HEK293 (cell line): ENCODE measurements around the gene UNC93A.

Experiments used
- CTCF ChIA-PET: fragments of 350-600 bp; formaldehyde crosslinking; extraction: SDS; loops from one replicate; lab custom pipeline; 2021; ENCODE audit warnings: antibody characterized with exemption; lab: Yijun Ruan, JAX
- POLR2A ChIA-PET: fragments of 300-600 bp; formaldehyde crosslinking; extraction: SDS; loops from one replicate; lab custom pipeline; 2020; ENCODE audit warnings: antibody characterized with exemption, inconsistent platforms; lab: Yijun Ruan, JAX
- H3K27ac ChIP-seq: fragments of 200-500 bp; sonication (Bioruptor generic); 2 replicates; pipeline ENCODE4 v1.5.1; 2014; ENCODE audit warnings: low read depth, low read length, control low read depth, inconsistent platforms; ENCODE audit errors: extremely low read depth
- H3K36me3 ChIP-seq, 2 experiments: fragments of 200-500 bp in 1 of 2; sonication (Bioruptor generic) in 1 of 2; 1 replicate in 1 of 2; 2 replicates in 1 of 2; pipeline ENCODE4 v1.5.1; 2014 to 2017; ENCODE audit warnings: inconsistent platforms in 2 of 2, low read length in 2 of 2; ENCODE audit not compliant: control insufficient read depth in 2 of 2, insufficient read depth in 1 of 2
- H3K4me1 ChIP-seq: fragments of 200-500 bp; sonication (Bioruptor generic); 2 replicates; pipeline ENCODE4 v1.5.1; 2014; ENCODE audit warnings: mild to moderate bottlenecking, low read length, inconsistent platforms; ENCODE audit not compliant: control insufficient read depth, insufficient read depth
- H3K4me3 ChIP-seq: 2 replicates; pipeline ENCODE4 v1.5.1; 2011; ENCODE audit warnings: low read depth, mild to moderate bottlenecking, control low read depth, low read length, moderate library complexity
- H3K9me3 ChIP-seq: fragments of 200-500 bp; sonication (Bioruptor generic); 2 replicates; pipeline ENCODE4 v1.5.1; 2014; ENCODE audit warnings: low read depth, low read length, inconsistent platforms; ENCODE audit not compliant: control insufficient read depth, insufficient read depth
- MZF1 ChIP-seq: fragments of 450-650 bp; formaldehyde crosslinking; IDR thresholded peaks from 2 replicates; pipeline ENCODE4 v1.5.1; 2017; ENCODE audit warnings: missing biosample characterization, missing genetic modification characterization, borderline replicate concordance
- SETDB1 ChIP-seq: IDR thresholded peaks from one replicate; pipeline ENCODE4 v1.6.1; 2017; ENCODE audit warnings: mild to moderate bottlenecking, low read length, moderate library complexity, mixed read lengths; ENCODE audit not compliant: insufficient read length
- TRIM28 ChIP-seq: IDR thresholded peaks from 2 replicates; pipeline ENCODE4 v1.6.1; 2011; ENCODE audit warnings: low read length, control low read depth, borderline replicate concordance
- WT1 ChIP-seq: fragments of 450-650 bp; formaldehyde crosslinking; IDR thresholded peaks from 2 replicates; pipeline ENCODE4 v1.5.1; 2016; ENCODE audit warnings: missing biosample characterization, missing genetic modification characterization
- ZBTB17 ChIP-seq: fragments of 450-650 bp; formaldehyde crosslinking; IDR thresholded peaks from 2 replicates; pipeline ENCODE4 v1.5.1; 2016; ENCODE audit warnings: missing biosample characterization, missing genetic modification characterization
- ZBTB21 ChIP-seq: fragments of 450-650 bp; formaldehyde crosslinking; IDR thresholded peaks from 2 replicates; pipeline ENCODE4 v1.5.1; 2017; ENCODE audit warnings: missing biosample characterization, missing genetic modification characterization
- ZNF311 ChIP-seq: fragments of 450-650 bp; formaldehyde crosslinking; IDR thresholded peaks from 2 replicates; pipeline ENCODE4 v1.5.1; 2017; ENCODE audit warnings: missing biosample characterization, missing genetic modification characterization, borderline replicate concordance
- ZNF571 ChIP-seq: fragments of 450-650 bp; formaldehyde crosslinking; IDR thresholded peaks from 2 replicates; pipeline ENCODE4 v1.5.0; 2017; ENCODE audit warnings: missing biosample characterization, missing genetic modification characterization
- ZNF600 ChIP-seq: fragments of 450-650 bp; formaldehyde crosslinking; IDR thresholded peaks from 2 replicates; pipeline ENCODE4 v1.5.1; 2016; ENCODE audit warnings: missing biosample characterization, missing genetic modification characterization
- ZNF747 ChIP-seq: fragments of 450-650 bp; formaldehyde crosslinking; IDR thresholded peaks from 2 replicates; pipeline ENCODE4 v1.5.1; 2016; ENCODE audit warnings: missing biosample characterization, missing genetic modification characterization
- ZNF768 ChIP-seq: fragments of 450-650 bp; formaldehyde crosslinking; IDR thresholded peaks from 2 replicates; pipeline ENCODE4 v1.5.1; 2018; ENCODE audit warnings: missing biosample characterization, mild to moderate bottlenecking, missing genetic modification characterization
- ZNF785 ChIP-seq: fragments of 450-650 bp; formaldehyde crosslinking; IDR thresholded peaks from 2 replicates; pipeline ENCODE4 v1.5.1; 2016; ENCODE audit warnings: missing biosample characterization, missing genetic modification characterization
- TF ChIP-seq, protein P1 (sequence below): fragments of 450-650 bp; formaldehyde crosslinking; IDR thresholded peaks from 2 replicates; pipeline ENCODE4 v1.5.1; 2017; ENCODE audit warnings: missing biosample characterization, missing genetic modification characterization
- TF ChIP-seq, protein P2 (sequence below): fragments of 450-650 bp; formaldehyde crosslinking; IDR thresholded peaks from 2 replicates; pipeline ENCODE4 v1.5.1; 2016; ENCODE audit warnings: missing biosample characterization, missing genetic modification characterization
- TF ChIP-seq, protein P3 (sequence below): fragments of 450-650 bp; formaldehyde crosslinking; IDR thresholded peaks from 2 replicates; pipeline ENCODE4 v1.5.1; 2016; ENCODE audit warnings: missing biosample characterization, missing genetic modification characterization
- TF ChIP-seq, protein P4 (sequence below): fragments of 450-650 bp; formaldehyde crosslinking; IDR thresholded peaks from 2 replicates; pipeline ENCODE4 v1.5.1; 2016; ENCODE audit warnings: missing biosample characterization, missing genetic modification characterization
- TF ChIP-seq, protein P5 (sequence below): fragments of 450-650 bp; formaldehyde crosslinking; IDR thresholded peaks from 2 replicates; pipeline ENCODE4 v1.5.1; 2017; ENCODE audit warnings: missing biosample characterization, missing genetic modification characterization

The UNC93A gene

DNA sequence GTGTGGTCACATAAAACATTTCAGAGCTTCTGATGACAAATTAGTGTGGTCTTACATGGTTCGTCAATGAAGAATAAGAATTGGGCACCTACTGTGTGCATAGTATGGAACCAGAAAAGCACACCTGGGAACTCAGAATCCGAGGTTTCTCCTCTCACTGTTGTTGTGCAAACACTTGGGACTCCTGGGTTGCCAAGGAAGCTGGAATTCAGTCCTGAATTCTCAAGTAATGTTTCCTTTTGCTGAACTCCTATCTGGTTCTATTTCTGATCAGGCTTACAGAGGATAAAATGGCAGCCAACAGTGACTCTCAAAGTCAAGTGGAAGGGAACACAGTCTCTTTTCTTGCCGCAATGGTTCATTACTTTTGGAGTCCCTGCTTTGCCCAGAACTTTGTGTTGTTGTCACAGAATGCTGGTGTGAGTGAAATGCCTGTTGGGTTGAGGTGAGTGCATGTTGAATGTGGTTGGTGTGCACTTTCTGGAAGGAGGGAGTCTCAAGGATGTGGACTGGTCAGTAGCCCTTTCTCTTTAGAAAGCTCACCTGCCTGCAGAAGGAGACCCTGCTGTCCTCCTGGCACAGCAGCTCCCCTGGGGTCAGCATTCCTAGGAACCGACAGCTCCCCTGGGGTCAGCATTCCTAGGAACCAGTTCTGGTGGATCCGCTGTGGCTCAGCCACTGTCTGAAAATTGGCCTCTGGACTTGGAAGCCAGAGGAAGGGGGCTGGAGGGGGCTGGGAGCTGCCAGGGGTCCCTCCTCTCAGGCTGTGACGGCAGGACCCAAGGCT lies 1.4 kb downstream of the UNC93A start (continued):
- TF ChIP-seq, protein P1, sequence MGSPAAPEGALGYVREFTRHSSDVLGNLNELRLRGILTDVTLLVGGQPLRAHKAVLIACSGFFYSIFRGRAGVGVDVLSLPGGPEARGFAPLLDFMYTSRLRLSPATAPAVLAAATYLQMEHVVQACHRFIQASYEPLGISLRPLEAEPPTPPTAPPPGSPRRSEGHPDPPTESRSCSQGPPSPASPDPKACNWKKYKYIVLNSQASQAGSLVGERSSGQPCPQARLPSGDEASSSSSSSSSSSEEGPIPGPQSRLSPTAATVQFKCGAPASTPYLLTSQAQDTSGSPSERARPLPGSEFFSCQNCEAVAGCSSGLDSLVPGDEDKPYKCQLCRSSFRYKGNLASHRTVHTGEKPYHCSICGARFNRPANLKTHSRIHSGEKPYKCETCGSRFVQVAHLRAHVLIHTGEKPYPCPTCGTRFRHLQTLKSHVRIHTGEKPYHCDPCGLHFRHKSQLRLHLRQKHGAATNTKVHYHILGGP, result no peak
- TF ChIP-seq TRIM28 (no peak), WT1 (no peak), ZNF747 (tag by site-specific recombination) (no peak)
- TF ChIP-seq, protein P2, sequence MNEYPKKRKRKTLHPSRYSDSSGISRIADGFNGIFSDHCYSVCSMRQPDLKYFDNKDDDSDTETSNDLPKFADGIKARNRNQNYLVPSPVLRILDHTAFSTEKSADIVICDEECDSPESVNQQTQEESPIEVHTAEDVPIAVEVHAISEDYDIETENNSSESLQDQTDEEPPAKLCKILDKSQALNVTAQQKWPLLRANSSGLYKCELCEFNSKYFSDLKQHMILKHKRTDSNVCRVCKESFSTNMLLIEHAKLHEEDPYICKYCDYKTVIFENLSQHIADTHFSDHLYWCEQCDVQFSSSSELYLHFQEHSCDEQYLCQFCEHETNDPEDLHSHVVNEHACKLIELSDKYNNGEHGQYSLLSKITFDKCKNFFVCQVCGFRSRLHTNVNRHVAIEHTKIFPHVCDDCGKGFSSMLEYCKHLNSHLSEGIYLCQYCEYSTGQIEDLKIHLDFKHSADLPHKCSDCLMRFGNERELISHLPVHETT, result no peak

DNA sequence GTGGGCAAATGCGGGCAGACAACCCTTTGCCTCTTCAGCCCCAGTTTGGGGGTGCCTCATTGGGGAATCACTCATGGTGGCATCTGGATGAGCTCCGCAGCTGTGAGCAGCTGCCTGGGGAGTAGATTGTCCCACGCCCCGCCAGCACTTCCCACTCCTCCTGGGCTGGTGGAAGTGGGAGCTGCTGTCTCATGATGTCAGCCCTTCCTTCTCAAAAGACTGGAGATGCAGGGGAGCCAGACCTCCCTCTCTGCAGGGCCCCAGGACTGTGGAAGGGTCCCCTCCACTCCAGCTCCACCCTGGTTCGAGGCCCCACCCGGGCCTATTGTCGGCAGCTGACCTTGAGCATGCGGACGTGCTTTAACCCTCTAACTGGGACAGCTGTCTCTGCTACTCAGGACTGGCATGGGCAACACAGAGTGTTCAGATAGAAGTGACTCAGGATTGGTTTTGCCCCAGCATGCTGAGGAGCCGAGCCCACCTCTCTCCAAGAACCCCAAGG lies 2.0 kb downstream of the UNC93A start:
- Histone ChIP-seq H3K4me3 (no peak overlapping the region), H3K27ac (no peak overlapping the region)
- no peak for TF ChIP-seq MZF1 (tag by site-specific recombination)
- no peak for TF ChIP-seq ZBTB21 (tag by site-specific recombination)
- TF ChIP-seq ZNF768 (tag by site-specific recombination), result no peak
- no peak for TF ChIP-seq ZNF571 (tag by site-specific recombination)
- no peak for TF ChIP-seq ZNF311 (tag by site-specific recombination)
- no peak for TF ChIP-seq SETDB1
- TF ChIP-seq, protein P3, sequence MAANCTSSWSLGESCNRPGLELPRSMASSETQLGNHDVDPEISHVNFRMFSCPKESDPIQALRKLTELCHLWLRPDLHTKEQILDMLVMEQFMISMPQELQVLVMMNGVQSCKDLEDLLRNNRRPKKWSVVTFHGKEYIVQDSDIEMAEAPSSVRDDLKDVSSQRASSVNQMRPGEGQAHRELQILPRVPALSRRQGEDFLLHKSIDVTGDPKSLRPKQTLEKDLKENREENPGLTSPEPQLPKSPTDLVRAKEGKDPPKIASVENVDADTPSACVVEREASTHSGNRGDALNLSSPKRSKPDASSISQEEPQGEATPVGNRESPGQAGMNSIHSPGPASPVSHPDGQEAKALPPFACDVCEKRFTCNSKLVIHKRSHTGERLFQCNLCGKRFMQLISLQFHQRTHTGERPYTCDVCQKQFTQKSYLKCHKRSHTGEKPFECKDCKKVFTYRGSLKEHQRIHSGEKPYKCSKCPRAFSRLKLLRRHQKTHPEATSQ (tag by site-specific recombination), result no peak
- no peak for TF ChIP-seq ZNF785 (tag by site-specific recombination)
- TF ChIP-seq, protein P4, sequence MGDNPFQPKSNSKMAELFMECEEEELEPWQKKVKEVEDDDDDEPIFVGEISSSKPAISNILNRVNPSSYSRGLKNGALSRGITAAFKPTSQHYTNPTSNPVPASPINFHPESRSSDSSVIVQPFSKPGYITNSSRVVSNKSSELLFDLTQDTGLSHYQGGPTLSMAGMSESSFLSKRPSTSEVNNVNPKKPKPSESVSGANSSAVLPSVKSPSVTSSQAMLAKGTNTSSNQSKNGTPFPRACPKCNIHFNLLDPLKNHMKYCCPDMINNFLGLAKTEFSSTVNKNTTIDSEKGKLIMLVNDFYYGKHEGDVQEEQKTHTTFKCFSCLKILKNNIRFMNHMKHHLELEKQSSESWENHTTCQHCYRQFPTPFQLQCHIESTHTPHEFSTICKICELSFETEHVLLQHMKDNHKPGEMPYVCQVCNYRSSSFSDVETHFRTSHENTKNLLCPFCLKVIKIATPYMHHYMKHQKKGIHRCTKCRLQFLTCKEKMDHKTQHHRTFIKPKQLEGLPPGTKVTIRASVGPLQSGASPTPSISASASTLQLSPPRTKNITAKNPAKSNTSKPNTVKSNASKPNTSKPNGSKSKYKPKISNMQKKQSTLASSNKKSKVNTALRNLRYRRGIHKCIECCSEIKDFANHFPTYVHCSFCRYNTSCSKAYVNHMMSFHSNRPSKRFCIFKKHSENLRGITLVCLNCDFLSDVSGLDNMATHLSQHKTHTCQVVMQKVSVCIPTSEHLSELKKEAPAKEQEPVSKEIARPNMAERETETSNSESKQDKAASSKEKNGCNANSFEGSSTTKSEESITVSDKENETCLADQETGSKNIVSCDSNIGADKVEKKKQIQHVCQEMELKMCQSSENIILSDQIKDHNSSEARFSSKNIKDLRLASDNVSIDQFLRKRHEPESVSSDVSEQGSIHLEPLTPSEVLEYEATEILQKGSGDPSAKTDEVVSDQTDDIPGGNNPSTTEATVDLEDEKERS, result no peak
- no peak for TF ChIP-seq ZNF600
- TF ChIP-seq ZBTB17 (tag by site-specific recombination), result no peak
- TF ChIP-seq, protein P5, sequence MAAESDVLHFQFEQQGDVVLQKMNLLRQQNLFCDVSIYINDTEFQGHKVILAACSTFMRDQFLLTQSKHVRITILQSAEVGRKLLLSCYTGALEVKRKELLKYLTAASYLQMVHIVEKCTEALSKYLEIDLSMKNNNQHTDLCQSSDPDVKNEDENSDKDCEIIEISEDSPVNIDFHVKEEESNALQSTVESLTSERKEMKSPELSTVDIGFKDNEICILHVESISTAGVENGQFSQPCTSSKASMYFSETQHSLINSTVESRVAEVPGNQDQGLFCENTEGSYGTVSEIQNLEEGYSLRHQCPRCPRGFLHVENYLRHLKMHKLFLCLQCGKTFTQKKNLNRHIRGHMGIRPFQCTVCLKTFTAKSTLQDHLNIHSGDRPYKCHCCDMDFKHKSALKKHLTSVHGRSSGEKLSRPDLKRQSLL, result no peak
- TF ChIP-seq, all 188 proteins: peak for 0

More for the DNA sequence above, 2.0 kb downstream of the UNC93A start:
- Histone ChIP-seq H3K9me3 (no peaks in the 10 kb centered on the region), H3K4me1 (no peaks in the 10 kb centered on the region), H3K36me3 (no peaks in the 10 kb centered on the region)
- CTCF ChIA-PET, result interaction anchor here (0.7 to 2.5 kb wide), 5 partner anchors 11 to 75 kb away, joined by 3 to 7 read pairs (median 3); no protein-coding TSS in a partner anchor
- POLR2A ChIA-PET, result no interaction called here
